HepG2 (cell line): ENCODE results near the gene TOMM22. TPM values are rescaled to one million over a fixed set of nuclear protein-coding genes. Genes with fewer than 3 reads are reported as not detected.

Source experiments
- AHR ChIP-seq: IDR thresholded peaks from 2 replicates; pipeline ENCODE4 v1.6.1; 2018; ENCODE audit warnings: missing genetic modification reagents, missing compliant biosample characterization
- ARID2 ChIP-seq: sonication (generic); formaldehyde crosslinking; IDR thresholded peaks from 2 replicates; pipeline ENCODE4 v1.8.1; 2022; ENCODE audit warnings: mild to moderate bottlenecking, missing genetic modification reagents, borderline replicate concordance
- CEBPG ChIP-seq: IDR thresholded peaks from 2 replicates; pipeline ENCODE4 v1.6.1; 2016
- DMAP1 ChIP-seq: IDR thresholded peaks from 2 replicates; pipeline ENCODE4 v1.6.1; 2016
- FOXK2 ChIP-seq: fragments of 450-650 bp; IDR thresholded peaks from 2 replicates; pipeline ENCODE4 v1.6.1; 2016
- GABPA ChIP-seq, 2 experiments: IDR thresholded peaks; 2 replicates each; pipeline ENCODE4 v1.6.1; 2011 to 2016; ENCODE audit warnings: low read depth in 2 of 2, low read length in 1 of 2, missing biosample characterization in 1 of 2, missing genetic modification characterization in 1 of 2
- KDM5A ChIP-seq: fragments of 200-600 bp; sonication (generic); IDR thresholded peaks from 2 replicates; pipeline ENCODE4 v1.7.0; 2018; ENCODE audit warnings: antibody characterized with exemption, mild to moderate bottlenecking, low read length, borderline replicate concordance
- KDM5B ChIP-seq: sonication (generic); formaldehyde crosslinking; IDR thresholded peaks from 2 replicates; pipeline ENCODE4 v1.4.0; 2020; ENCODE audit warnings: missing genetic modification reagents, mild to moderate bottlenecking, borderline replicate concordance
- KLF11 ChIP-seq: IDR thresholded peaks from 2 replicates; pipeline ENCODE4 v1.6.1; 2016; ENCODE audit warnings: missing compliant biosample characterization
- KLF6 ChIP-seq: IDR thresholded peaks from 2 replicates; pipeline ENCODE4 v1.8.0; 2016; ENCODE audit warnings: missing biosample characterization, missing genetic modification reagents
- PTBP1 ChIP-seq: fragments of 200-400 bp; formaldehyde crosslinking; IDR thresholded peaks from 2 replicates; pipeline ENCODE4 v1.6.1; 2018; ENCODE audit warnings: low read length, low read depth; ENCODE audit not compliant: poor library complexity, severe bottlenecking
- SOX6 ChIP-seq, 2 experiments: fragments of 450-650 bp in 1 of 2; sonication (generic) in 1 of 2; formaldehyde crosslinking in 1 of 2; IDR thresholded peaks; 2 replicates each; pipeline versions ENCODE4 v1.4.0 to v1.6.1; 2017 to 2020; ENCODE audit warnings: antibody characterized with exemption in 1 of 2, mild to moderate bottlenecking in 1 of 2, missing genetic modification reagents in 1 of 2
- TAF1 ChIP-seq: sonication (generic); formaldehyde crosslinking; IDR thresholded peaks from 2 replicates; pipeline ENCODE4 v1.4.0; 2020; ENCODE audit warnings: missing genetic modification reagents
- TBP ChIP-seq: sonication (generic); formaldehyde crosslinking; IDR thresholded peaks from 2 replicates; pipeline ENCODE4 v1.5.0; 2020; ENCODE audit warnings: missing genetic modification reagents
- TOE1 ChIP-seq: sonication (generic); formaldehyde crosslinking; IDR thresholded peaks from 2 replicates; pipeline ENCODE4 v1.4.0; 2020; ENCODE audit warnings: mild to moderate bottlenecking, missing genetic modification reagents
- ZBTB7B ChIP-seq: sonication (generic); formaldehyde crosslinking; IDR thresholded peaks from 2 replicates; pipeline ENCODE4 v1.4.0; 2020; ENCODE audit warnings: missing genetic modification reagents
- ZC3H13 ChIP-seq: sonication (generic); formaldehyde crosslinking; IDR thresholded peaks from 2 replicates; pipeline ENCODE4 v1.8.1; 2023; ENCODE audit warnings: mild to moderate bottlenecking, missing genetic modification reagents, moderate library complexity
- ZNF121 ChIP-seq: sonication (generic); formaldehyde crosslinking; IDR thresholded peaks from 2 replicates; pipeline ENCODE4 v1.5.0; 2020; ENCODE audit warnings: mild to moderate bottlenecking, missing genetic modification reagents
- ZNF124 ChIP-seq: sonication (generic); formaldehyde crosslinking; IDR thresholded peaks from 2 replicates; pipeline ENCODE4 v1.4.0; 2020; ENCODE audit warnings: missing genetic modification reagents
- ZNF230 ChIP-seq: sonication (generic); formaldehyde crosslinking; IDR thresholded peaks from 2 replicates; pipeline ENCODE4 v1.4.0; 2020; ENCODE audit warnings: mild to moderate bottlenecking, missing genetic modification reagents
- ZNF326 ChIP-seq: sonication (generic); formaldehyde crosslinking; IDR thresholded peaks from 2 replicates; pipeline ENCODE4 v1.4.0; 2020; ENCODE audit warnings: missing genetic modification reagents, borderline replicate concordance
- ZNF737 ChIP-seq: sonication (generic); formaldehyde crosslinking; IDR thresholded peaks from 2 replicates; pipeline ENCODE4 v1.5.0; 2020; ENCODE audit warnings: missing genetic modification reagents, mild to moderate bottlenecking, borderline replicate concordance
- ZNF772 ChIP-seq: sonication (generic); formaldehyde crosslinking; IDR thresholded peaks from 2 replicates; pipeline ENCODE4 v1.5.0; 2020; ENCODE audit warnings: mild to moderate bottlenecking, missing genetic modification reagents
- ZNF792 ChIP-seq: IDR thresholded peaks from 2 replicates; pipeline ENCODE4 v1.6.1; 2016
- polyA plus RNA-seq, 8 experiments: library from polyadenylated mRNA; depleted of rRNA in 3 of 8; stranded (reverse) in 7 of 8; unstranded in 1 of 8; fragments of >200 nt; fragmentation: Illumina TruSeq in 4 of 8; extraction: Trizol in 4 of 8; gene quantifications; 2 replicates each; pipeline versions ENCODE4 v1.2.1 to v1.2.3, GENCODE V29; 2011 to 2016; ENCODE audit warnings: low read depth in 4 of 8, missing spikeins in 1 of 8, mixed read lengths in 1 of 8; ENCODE audit not compliant: insufficient read depth in 1 of 8
- total RNA-seq, 5 experiments: library from RNA; depleted of rRNA; stranded (reverse); fragments of >200 nt; fragmentation: Illumina TruSeq; extraction: Trizol; gene quantifications; 2 replicates each; pipeline ENCODE4 v1.2.3, GENCODE V29; 2016; ENCODE audit warnings: low read depth in 1 of 5
- TF ChIP-seq, protein P1 (sequence below): IDR thresholded peaks from 2 replicates; pipeline ENCODE4 v1.6.1; 2012; ENCODE audit warnings: inconsistent platforms
- TF ChIP-seq, protein P2 (sequence below): sonication (generic); formaldehyde crosslinking; IDR thresholded peaks from 2 replicates; pipeline ENCODE4 v1.4.0; 2020; ENCODE audit warnings: missing genetic modification reagents

TOMM22 gene
- total and polyA plus RNA-seq, 2 of the 13 experiments (the other 11 are each of a cell fraction or from before 2014, with no cell fraction given): 46.9 to 118 TPM

DNA sequence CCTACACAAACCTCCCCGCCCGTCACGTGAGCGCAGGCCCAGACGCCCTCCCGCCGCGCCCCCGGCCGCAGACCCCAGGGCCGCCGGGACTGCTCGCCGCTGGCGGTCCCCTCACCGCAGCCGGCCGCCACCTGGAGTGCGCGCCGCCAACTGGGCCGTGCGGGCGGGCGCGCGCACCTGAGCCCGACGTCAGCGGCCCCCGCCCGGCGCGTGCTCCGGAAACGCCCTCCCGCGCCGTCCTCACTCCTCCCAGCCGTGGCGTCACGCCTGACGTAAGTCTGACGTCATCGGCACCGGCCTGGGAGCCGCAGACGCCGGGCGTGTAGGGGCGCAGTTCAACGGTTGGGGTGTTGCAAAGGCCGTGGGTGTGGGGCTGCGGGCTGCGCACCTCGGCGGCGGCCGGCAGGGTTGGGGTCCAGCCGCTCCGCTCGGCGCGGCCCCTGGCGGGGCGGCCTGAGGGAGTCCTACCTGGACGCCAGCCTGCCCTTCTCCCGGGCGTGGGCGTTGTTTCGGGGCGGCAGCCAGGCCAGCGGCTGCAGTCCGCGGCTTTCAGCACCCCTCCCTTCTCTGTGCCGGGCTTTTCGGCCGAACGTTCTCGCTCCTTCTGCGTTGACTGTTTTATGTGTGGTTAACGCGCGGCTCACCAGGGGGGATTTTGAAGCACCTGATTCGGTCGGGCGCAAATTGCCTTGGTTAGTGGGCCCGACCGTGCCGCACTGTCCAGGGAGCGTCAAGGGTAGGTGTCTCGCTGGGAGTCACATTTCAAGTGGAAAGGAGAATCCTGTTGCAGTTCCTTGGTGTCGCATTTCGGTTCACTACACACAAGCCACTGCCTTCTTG is 19.3 kb downstream of the TOMM22 start, which contains the start of gene JOSD1 (continued):
- TF ChIP-seq ZNF121 (0 out of 2 replicates have a peak, but pooled peaks have one; percentile 12), PTBP1 (no peak), KLF6 (CRISPR knock-in tag) (peak; percentile 75; the same call in 1 of the 2 replicates), ZNF124 (CRISPR knock-in tag) (peak; percentile 33; the same call in 1 of the 2 replicates), ZC3H13 (peak; percentile 53; the same call in 1 of the 2 replicates), KLF11 (CRISPR knock-in tag) (no peak), CEBPG (CRISPR knock-in tag) (0 out of 2 replicates have a peak, but pooled peaks have one; percentile 22), ZNF792 (CRISPR knock-in tag) (0 out of 2 replicates have a peak, but pooled peaks have one; percentile 3), TAF1 (CRISPR knock-in tag) (peak; percentile 57), ZNF230 (peak; percentile 64; the same call in 1 of the 2 replicates), GABPA (IDR thresholded peaks at IDR 0.05; ENCODE audit: low read depth, low read length) (peak; percentile 65), GABPA (CRISPR knock-in tag; IDR thresholded peaks at IDR 0.05; ENCODE audit: low read depth) (peak; percentile 81), ZBTB7B (no peak), KDM5A (peak; percentile 74; the same call in 1 of the 2 replicates), DMAP1 (CRISPR knock-in tag) (peak; percentile 61; the same call in 1 of the 2 replicates), SOX6 (IDR thresholded peaks at IDR 0.05) (no peak), SOX6 (CRISPR knock-in tag; IDR thresholded peaks at IDR 0.05) (0 out of 2 replicates have a peak, but pooled peaks have one; percentile 10), TBP (CRISPR knock-in tag) (no peak), FOXK2 (no peak), ZNF772 (CRISPR knock-in tag) (peak; percentile 15; the same call in 1 of the 2 replicates), KDM5B (peak; percentile 94), TOE1 (CRISPR knock-in tag) (0 out of 2 replicates have a peak, but pooled peaks have one; percentile 29), ZNF737 (CRISPR knock-in tag) (no peak), ZNF326 (CRISPR knock-in tag) (no peak), ARID2 (CRISPR knock-in tag) (no peak), AHR (CRISPR knock-in tag) (peak; percentile 41; the same call in 1 of the 2 replicates)
- TF ChIP-seq, protein P1, sequence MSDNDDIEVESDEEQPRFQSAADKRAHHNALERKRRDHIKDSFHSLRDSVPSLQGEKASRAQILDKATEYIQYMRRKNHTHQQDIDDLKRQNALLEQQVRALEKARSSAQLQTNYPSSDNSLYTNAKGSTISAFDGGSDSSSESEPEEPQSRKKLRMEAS: peak; percentile 85
- TF ChIP-seq, protein P2, sequence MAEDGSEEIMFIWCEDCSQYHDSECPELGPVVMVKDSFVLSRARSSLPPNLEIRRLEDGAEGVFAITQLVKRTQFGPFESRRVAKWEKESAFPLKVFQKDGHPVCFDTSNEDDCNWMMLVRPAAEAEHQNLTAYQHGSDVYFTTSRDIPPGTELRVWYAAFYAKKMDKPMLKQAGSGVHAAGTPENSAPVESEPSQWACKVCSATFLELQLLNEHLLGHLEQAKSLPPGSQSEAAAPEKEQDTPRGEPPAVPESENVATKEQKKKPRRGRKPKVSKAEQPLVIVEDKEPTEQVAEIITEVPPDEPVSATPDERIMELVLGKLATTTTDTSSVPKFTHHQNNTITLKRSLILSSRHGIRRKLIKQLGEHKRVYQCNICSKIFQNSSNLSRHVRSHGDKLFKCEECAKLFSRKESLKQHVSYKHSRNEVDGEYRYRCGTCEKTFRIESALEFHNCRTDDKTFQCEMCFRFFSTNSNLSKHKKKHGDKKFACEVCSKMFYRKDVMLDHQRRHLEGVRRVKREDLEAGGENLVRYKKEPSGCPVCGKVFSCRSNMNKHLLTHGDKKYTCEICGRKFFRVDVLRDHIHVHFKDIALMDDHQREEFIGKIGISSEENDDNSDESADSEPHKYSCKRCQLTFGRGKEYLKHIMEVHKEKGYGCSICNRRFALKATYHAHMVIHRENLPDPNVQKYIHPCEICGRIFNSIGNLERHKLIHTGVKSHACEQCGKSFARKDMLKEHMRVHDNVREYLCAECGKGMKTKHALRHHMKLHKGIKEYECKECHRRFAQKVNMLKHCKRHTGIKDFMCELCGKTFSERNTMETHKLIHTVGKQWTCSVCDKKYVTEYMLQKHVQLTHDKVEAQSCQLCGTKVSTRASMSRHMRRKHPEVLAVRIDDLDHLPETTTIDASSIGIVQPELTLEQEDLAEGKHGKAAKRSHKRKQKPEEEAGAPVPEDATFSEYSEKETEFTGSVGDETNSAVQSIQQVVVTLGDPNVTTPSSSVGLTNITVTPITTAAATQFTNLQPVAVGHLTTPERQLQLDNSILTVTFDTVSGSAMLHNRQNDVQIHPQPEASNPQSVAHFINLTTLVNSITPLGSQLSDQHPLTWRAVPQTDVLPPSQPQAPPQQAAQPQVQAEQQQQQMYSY (CRISPR knock-in tag): peak; percentile 35; the same call in 1 of the 2 replicates
